ENCODE results near the gene ACOX2. TPM values are rescaled to one million over a fixed set of nuclear protein-coding genes. Genes with fewer than 3 reads are reported as not detected.

Gene ACOX2
- total RNA-seq, 1 experiment from 2014 or later: 14.4 TPM

DNA sequence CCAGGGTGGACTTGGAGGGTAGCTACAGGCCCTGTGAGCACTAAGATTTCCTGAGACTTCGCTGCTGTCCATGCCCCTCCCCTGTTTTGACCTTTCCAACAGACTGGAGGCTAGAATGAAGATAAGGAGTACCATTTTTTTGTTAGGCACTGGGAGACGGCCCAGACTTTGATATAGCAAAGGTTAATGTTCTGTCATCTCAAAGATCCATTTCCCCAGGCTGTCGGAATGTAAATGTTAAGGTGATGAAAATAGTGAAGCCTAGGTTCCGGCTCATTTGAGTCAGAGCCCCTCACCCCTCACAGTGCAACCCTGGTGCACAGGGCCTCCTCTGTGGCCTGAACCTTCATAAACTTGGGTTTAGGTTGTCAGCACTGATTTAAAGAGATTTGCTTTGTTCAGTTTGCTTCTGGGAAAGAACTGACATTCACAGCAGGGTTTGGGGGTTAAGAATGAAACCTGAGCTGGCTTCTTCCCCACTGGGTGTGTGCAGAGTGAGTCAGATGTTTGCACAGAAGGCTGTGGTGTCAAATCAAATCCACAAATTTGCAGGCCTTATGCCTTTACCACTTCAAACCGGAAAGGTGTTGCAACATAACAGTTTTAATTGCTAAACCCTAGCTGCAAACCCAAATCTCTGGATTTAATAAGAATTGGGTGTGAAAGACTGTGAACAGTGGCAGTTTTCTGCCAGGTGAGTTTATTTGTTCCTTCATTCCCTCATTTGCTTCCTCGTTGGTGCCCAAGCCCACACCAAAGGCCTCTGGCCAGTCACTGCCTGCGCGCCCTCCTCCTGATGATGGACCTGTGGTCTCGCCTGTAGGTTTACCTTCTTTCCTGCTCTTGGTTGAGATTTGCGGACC lies 65.7 kb downstream of the ACOX2 start:
- no peaks in the 10 kb centered on the region for H3K36me3 Mint-ChIP-seq (ENCODE audit: insufficient read depth, unreplicated experiment)
- H3K27me3 Mint-ChIP-seq (ENCODE audit: insufficient read depth, unreplicated experiment): no peaks in the 10 kb centered on the region
- TF ChIP-seq, protein P1, sequence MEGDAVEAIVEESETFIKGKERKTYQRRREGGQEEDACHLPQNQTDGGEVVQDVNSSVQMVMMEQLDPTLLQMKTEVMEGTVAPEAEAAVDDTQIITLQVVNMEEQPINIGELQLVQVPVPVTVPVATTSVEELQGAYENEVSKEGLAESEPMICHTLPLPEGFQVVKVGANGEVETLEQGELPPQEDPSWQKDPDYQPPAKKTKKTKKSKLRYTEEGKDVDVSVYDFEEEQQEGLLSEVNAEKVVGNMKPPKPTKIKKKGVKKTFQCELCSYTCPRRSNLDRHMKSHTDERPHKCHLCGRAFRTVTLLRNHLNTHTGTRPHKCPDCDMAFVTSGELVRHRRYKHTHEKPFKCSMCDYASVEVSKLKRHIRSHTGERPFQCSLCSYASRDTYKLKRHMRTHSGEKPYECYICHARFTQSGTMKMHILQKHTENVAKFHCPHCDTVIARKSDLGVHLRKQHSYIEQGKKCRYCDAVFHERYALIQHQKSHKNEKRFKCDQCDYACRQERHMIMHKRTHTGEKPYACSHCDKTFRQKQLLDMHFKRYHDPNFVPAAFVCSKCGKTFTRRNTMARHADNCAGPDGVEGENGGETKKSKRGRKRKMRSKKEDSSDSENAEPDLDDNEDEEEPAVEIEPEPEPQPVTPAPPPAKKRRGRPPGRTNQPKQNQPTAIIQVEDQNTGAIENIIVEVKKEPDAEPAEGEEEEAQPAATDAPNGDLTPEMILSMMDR (IDR thresholded peaks at IDR 0.05; ENCODE audit: unreplicated experiment): no peak
- ChIA-PET CTCF (interaction anchor here (0.6 to 6.7 kb wide), 12 partner anchors 10 to 192 kb away, joined by 3 to 60 read pairs (median 4); partner anchors contain the start of genes HTD2, KCTD6 and PDHB), POLR2A (interaction anchor here (0.6 to 4.1 kb wide), 17 partner anchors 7 to 1822 kb away, joined by 3 to 54 read pairs (median 7); partner anchors contain the start of genes HTD2, KCTD6, PDHB and RPP14)
- peaks cover 13% of the 10 kb centered on the region for H3K4me1 Mint-ChIP-seq (ENCODE audit: insufficient read depth, unreplicated experiment)
- H3K4me3 Mint-ChIP-seq (ENCODE audit: unreplicated experiment): peak overlapping the region; percentile 30
- intact Hi-C loops (cut with micrococcal nuclease): loop anchor here (2.0 kb wide), 1 partner anchor 16 kb away; no protein-coding TSS in a partner anchor
- H3K9me3 Mint-ChIP-seq (ENCODE audit: unreplicated experiment): no peaks in the 10 kb centered on the region
- BruUV-seq (replicated peaks): no TSS peak
- H3K27ac Mint-ChIP-seq (ENCODE audit: low read depth, unreplicated experiment): peak overlapping the region; percentile 82
- peak; percentile 98 for DNase-seq (ENCODE audit: unreplicated experiment)

DNA sequence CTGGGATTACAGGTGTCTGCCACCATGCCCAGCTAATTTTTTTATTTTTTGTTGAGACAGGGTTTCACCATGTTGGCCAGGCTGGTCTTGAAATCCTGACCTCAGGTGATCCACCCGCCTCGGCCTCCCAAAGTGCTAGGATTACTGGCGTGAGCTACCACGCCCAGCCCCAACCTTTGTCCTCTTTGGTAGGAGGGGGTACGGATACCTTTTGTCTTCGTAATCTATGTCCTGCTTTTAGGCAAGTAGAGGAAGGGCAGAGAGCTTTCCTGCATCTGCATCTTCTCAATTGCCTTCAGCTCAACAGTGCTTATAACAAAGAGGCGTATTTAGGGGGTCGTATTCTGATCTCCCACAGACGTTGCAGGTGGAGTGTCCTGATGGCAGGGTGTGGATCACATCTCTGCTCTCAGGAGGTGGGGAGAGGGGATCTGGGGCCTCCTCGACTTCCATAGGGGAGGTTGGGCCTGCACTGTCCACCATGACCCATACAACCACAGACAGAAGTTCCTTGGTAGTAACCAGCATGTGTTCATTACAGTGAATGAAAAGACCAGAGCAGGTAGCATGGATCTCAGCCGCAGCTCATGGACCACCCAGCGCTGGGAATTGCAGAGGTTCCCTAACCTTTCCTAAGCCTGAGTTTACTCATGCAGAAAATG lies 66.5 kb downstream of the ACOX2 start:
- POLR2A ChIA-PET: interaction anchor here (0.6 to 4.1 kb wide), 10 partner anchors 13 to 665 kb away, joined by 3 to 54 read pairs (median 11); partner anchors contain the start of genes KCTD6 and PDHB
- Mint-ChIP-seq H3K9me3 (ENCODE audit: unreplicated experiment) (no peaks in the 10 kb centered on the region), H3K27ac (ENCODE audit: low read depth, unreplicated experiment) (peak overlapping the region; percentile 82), H3K27me3 (ENCODE audit: insufficient read depth, unreplicated experiment) (no peaks in the 10 kb centered on the region), H3K36me3 (ENCODE audit: insufficient read depth, unreplicated experiment) (no peaks in the 10 kb centered on the region), H3K4me1 (ENCODE audit: insufficient read depth, unreplicated experiment) (peaks cover 13% of the 10 kb centered on the region), H3K4me3 (ENCODE audit: unreplicated experiment) (peak overlapping the region; percentile 30)
- no peak for DNase-seq (ENCODE audit: unreplicated experiment)
- intact Hi-C loops (cut with micrococcal nuclease): loop anchor here (2.0 kb wide), 1 partner anchor 16 kb away; no protein-coding TSS in a partner anchor
- TF ChIP-seq, protein P1 (IDR thresholded peaks at IDR 0.05; ENCODE audit: unreplicated experiment): no peak
- no TSS peak for BruUV-seq (replicated peaks)
- CTCF ChIA-PET: interaction anchor here (0.6 to 6.7 kb wide), 13 partner anchors 8 to 192 kb away, joined by 3 to 60 read pairs (median 4); partner anchors contain the start of genes ACOX2 and KCTD6

DNA sequence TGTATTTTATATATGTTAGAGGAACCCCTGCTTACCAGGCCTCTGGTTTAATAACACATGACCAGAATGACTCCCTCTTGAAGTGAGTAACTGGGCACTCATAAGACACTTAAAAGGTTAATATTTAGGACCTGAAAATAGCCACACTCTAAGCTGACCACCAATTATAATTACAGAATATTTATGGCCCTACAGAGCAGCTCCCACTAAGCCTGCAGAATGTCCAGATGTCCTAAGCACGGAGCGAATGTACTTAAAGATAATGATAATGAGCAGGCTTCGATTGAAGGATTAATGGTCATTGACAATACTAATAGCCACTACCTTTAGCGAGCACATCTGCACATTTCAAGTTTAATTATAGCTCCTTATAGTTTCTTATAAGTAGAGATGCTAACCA lies 67.9 kb downstream of the ACOX2 start:
- no peak overlapping the region for H3K4me3 Mint-ChIP-seq (ENCODE audit: unreplicated experiment)
- H3K27ac Mint-ChIP-seq (ENCODE audit: low read depth, unreplicated experiment): no peak overlapping the region
- H3K9me3 Mint-ChIP-seq (ENCODE audit: unreplicated experiment): no peaks in the 10 kb centered on the region
- no peak for DNase-seq (ENCODE audit: unreplicated experiment)
- intact Hi-C loops (cut with micrococcal nuclease): no loop called here
- POLR2A ChIA-PET: interaction anchor here (0.6 to 4.1 kb wide), 6 partner anchors 25 to 247 kb away, joined by 3 to 54 read pairs (median 4); partner anchors contain the start of gene KCTD6
- BruUV-seq (replicated peaks): no TSS peak
- peaks cover 13% of the 10 kb centered on the region for H3K4me1 Mint-ChIP-seq (ENCODE audit: insufficient read depth, unreplicated experiment)
- H3K27me3 Mint-ChIP-seq (ENCODE audit: insufficient read depth, unreplicated experiment): no peaks in the 10 kb centered on the region
- CTCF ChIA-PET: interaction anchor here (0.6 to 6.7 kb wide), 9 partner anchors 23 to 87 kb away, joined by 3 to 60 read pairs (median 3); partner anchors contain the start of genes ACOX2 and KCTD6
- H3K36me3 Mint-ChIP-seq (ENCODE audit: insufficient read depth, unreplicated experiment): no peaks in the 10 kb centered on the region
- TF ChIP-seq, protein P1 (IDR thresholded peaks at IDR 0.05; ENCODE audit: unreplicated experiment): no peak

Measured in MCF 10A (cell line).